NB4 (cell line): ENCODE measurements around the gene IL34.

ENCODE experiments used
- DNase-seq: peaks from one replicate; pipeline ENCODE4 v3.0.0; 2010; ENCODE audit warnings: low read depth
- H3K4me3 ChIP-seq: one replicate; pipeline ENCODE4 v1.5.1; 2011; ENCODE audit warnings: mild to moderate bottlenecking, low read depth, low read length, moderate library complexity
- CTCF ChIP-seq: IDR thresholded peaks from one replicate; pipeline ENCODE4 v1.5.1; 2012; ENCODE audit warnings: low read depth, low read length
- MAX ChIP-seq: IDR thresholded peaks from 2 replicates; pipeline ENCODE4 v1.6.1; 2011; ENCODE audit warnings: low read depth, low read length
- MYC ChIP-seq: IDR thresholded peaks from 2 replicates; pipeline ENCODE4 v1.6.1; 2011; ENCODE audit warnings: low read depth, low read length
- POLR2A ChIP-seq: IDR thresholded peaks from 2 replicates; pipeline ENCODE4 v1.6.1; 2011; ENCODE audit warnings: mild to moderate bottlenecking; ENCODE audit not compliant: insufficient read length; ENCODE audit errors: extremely low read depth

The IL34 gene

GRCh38 chr16:70602831-70603230, 43.5 kb upstream of the IL34 start:
- no peak for DNase-seq
- H3K4me3 ChIP-seq: no peak overlapping the region
- TF ChIP-seq CTCF: no peak
- TF ChIP-seq MAX: no peak
- no peak for TF ChIP-seq POLR2A
- TF ChIP-seq MYC: no peak

GRCh38 chr16:70604407-70605282, 41.7 kb upstream of the IL34 start:
- TF ChIP-seq POLR2A (no peak), MAX (no peak)
- no peak for DNase-seq
- H3K4me3 ChIP-seq: no peak overlapping the region

- TF ChIP-seq POLR2A: no peak
- no peak for TF ChIP-seq MYC
- no peak for TF ChIP-seq CTCF
- TF ChIP-seq MAX: no peak
- no peak for DNase-seq
- H3K4me3 ChIP-seq: no peak overlapping the region
Observed at GRCh38 chr16:70605283-70605657, 41.1 kb upstream of the IL34 start.

- no peak for DNase-seq
Observed at GRCh38 chr16:70608521-70608920, 37.8 kb upstream of the IL34 start.

GRCh38 chr16:70610273-70611223, 35.8 kb upstream of the IL34 start:
- no peak overlapping the region for H3K4me3 ChIP-seq
- TF ChIP-seq CTCF (no peak), MAX (no peak), POLR2A (no peak), MYC (no peak)
- DNase-seq: no peak

More at GRCh38 chr16:70608521-70608920, 37.8 kb upstream of the IL34 start:
- no peak overlapping the region for H3K4me3 ChIP-seq
- TF ChIP-seq MYC: no peak
- no peak for TF ChIP-seq POLR2A
- no peak for TF ChIP-seq CTCF
- TF ChIP-seq MAX: no peak
